WTC11 (cell line): Measurements from ENCODE around the gene MTUS2. TPM values are rescaled to one million over a fixed set of nuclear protein-coding genes. Genes with fewer than 3 reads are reported as not detected.

Experiments
- ATAC-seq: fragments of 200-7000 bp; cut with Tn5 transposase; 2 replicates; pipeline ENCODE4 v1.10.0; 2021; ENCODE audit warnings: mild to moderate bottlenecking, moderate library complexity
- CTCF ChIA-PET: fragments of 300-600 bp; sonication (Branson Sonifier 250); formaldehyde crosslinking; loops from one replicate; lab custom pipeline; 2021; ENCODE audit warnings: antibody characterized with exemption; lab: Charles Lee
- POLR2A ChIA-PET: fragments of 350-600 bp; sonication (Branson Sonifier 250); formaldehyde crosslinking; loops from one replicate; lab custom pipeline; 2021; ENCODE audit warnings: antibody characterized with exemption; lab: Charles Lee
- DNase-seq: peaks from one replicate; pipeline ENCODE4 v3.0.0; 2021; ENCODE audit warnings: low spot score
- H3K27ac Mint-ChIP-seq: 2 replicates; pipeline ENCODE4 v1.8.0; 2021; ENCODE audit warnings: mixed read lengths
- H3K27me3 Mint-ChIP-seq: 2 replicates; pipeline ENCODE4 v1.8.0; 2021; ENCODE audit warnings: low read depth, mild to moderate bottlenecking, moderate library complexity, mixed read lengths
- H3K36me3 Mint-ChIP-seq: 2 replicates; pipeline ENCODE4 v1.8.0; 2021; ENCODE audit warnings: mixed read lengths
- H3K4me1 Mint-ChIP-seq: 2 replicates; pipeline ENCODE4 v1.8.0; 2022; ENCODE audit warnings: mixed read lengths
- H3K4me3 Mint-ChIP-seq: 2 replicates; pipeline ENCODE4 v1.8.0; 2021; ENCODE audit warnings: mild to moderate bottlenecking, moderate library complexity, mixed read lengths
- H3K9me3 Mint-ChIP-seq: 2 replicates; pipeline ENCODE4 v1.8.0; 2021; ENCODE audit warnings: mixed read lengths
- CBFB ChIP-seq: sonication (generic); formaldehyde crosslinking; IDR thresholded peaks from 2 replicates; pipeline ENCODE4 v1.8.1; 2022; ENCODE audit warnings: mild to moderate bottlenecking, low read depth, missing genetic modification reagents
- CDX4 ChIP-seq: fragments of 250-450 bp; sonication (Bioruptor Pico); IDR thresholded peaks from 2 replicates; pipeline ENCODE4 v1.9.0; 2021; ENCODE audit warnings: moderate library complexity, mild to moderate bottlenecking, inconsistent platforms, borderline replicate concordance
- FOXJ3 ChIP-seq: sonication (generic); formaldehyde crosslinking; IDR thresholded peaks from 2 replicates; pipeline ENCODE4 v1.9.0; 2021; ENCODE audit warnings: missing genetic modification reagents, mild to moderate bottlenecking, borderline replicate concordance
- GABPB1 ChIP-seq: sonication (generic); formaldehyde crosslinking; IDR thresholded peaks from 2 replicates; pipeline ENCODE4 v1.8.1; 2023; ENCODE audit warnings: mild to moderate bottlenecking, missing genetic modification reagents
- GTF2I ChIP-seq: fragments of 250-450 bp; sonication (Bioruptor Pico); conservative IDR thresholded peaks from 2 replicates; pipeline ENCODE4 v1.4.0; 2021; ENCODE audit warnings: mild to moderate bottlenecking
- HMGXB4 ChIP-seq: sonication (generic); formaldehyde crosslinking; IDR thresholded peaks from 2 replicates; pipeline ENCODE4 v1.8.1; 2023; ENCODE audit warnings: mild to moderate bottlenecking, moderate library complexity, missing genetic modification reagents
- IRF2 ChIP-seq: sonication (generic); formaldehyde crosslinking; IDR thresholded peaks from 2 replicates; pipeline ENCODE4 v1.8.0; 2022; ENCODE audit warnings: low read depth, missing genetic modification reagents, borderline replicate concordance
- JAZF1 ChIP-seq: fragments of 250-450 bp; sonication (Bioruptor Pico); IDR thresholded peaks from 2 replicates; pipeline ENCODE4 v1.9.0; 2021; ENCODE audit warnings: moderate library complexity, mild to moderate bottlenecking, inconsistent platforms
- MXD4 ChIP-seq: fragments of 250-450 bp; sonication (Bioruptor Pico); IDR thresholded peaks from 2 replicates; pipeline ENCODE4 v1.8.0; 2021; ENCODE audit warnings: mild to moderate bottlenecking, moderate library complexity, borderline replicate concordance
- NR3C1 ChIP-seq: sonication (generic); formaldehyde crosslinking; conservative IDR thresholded peaks from 2 replicates; pipeline ENCODE4 v1.8.1; 2023; ENCODE audit warnings: low read depth, mild to moderate bottlenecking, missing genetic modification reagents
- ZBTB43 ChIP-seq: sonication (generic); formaldehyde crosslinking; IDR thresholded peaks from 2 replicates; pipeline ENCODE4 v1.8.1; 2023; ENCODE audit warnings: mild to moderate bottlenecking, missing genetic modification reagents
- ZNF219 ChIP-seq: sonication (generic); formaldehyde crosslinking; IDR thresholded peaks from 2 replicates; pipeline ENCODE4 v1.8.0; 2023; ENCODE audit warnings: missing genetic modification reagents, mild to moderate bottlenecking, borderline replicate concordance
- ZNF317 ChIP-seq: sonication (generic); formaldehyde crosslinking; IDR thresholded peaks from 2 replicates; pipeline ENCODE4 v1.8.1; 2023; ENCODE audit warnings: low read depth, mild to moderate bottlenecking, moderate library complexity, missing genetic modification reagents, borderline replicate concordance
- total RNA-seq: library from RNA; stranded (reverse); gene quantifications from 3 replicates; pipeline ENCODE4 v1.2.3, GENCODE V29; 2021
- TF ChIP-seq, protein P1 (sequence below): fragments of 250-450 bp; sonication (Bioruptor Pico); conservative IDR thresholded peaks from 2 replicates; pipeline ENCODE4 v1.9.0; 2021; ENCODE audit warnings: mild to moderate bottlenecking
- TF ChIP-seq, protein P2 (sequence below): fragments of 250-450 bp; sonication (Bioruptor Pico); IDR thresholded peaks from 2 replicates; pipeline ENCODE4 v1.9.0; 2021; ENCODE audit warnings: mild to moderate bottlenecking
- TF ChIP-seq, protein P3 (sequence below): sonication (generic); formaldehyde crosslinking; IDR thresholded peaks from 2 replicates; pipeline ENCODE4 v1.8.0; 2022; ENCODE audit warnings: mild to moderate bottlenecking, missing genetic modification reagents
- TF ChIP-seq, protein P4 (sequence below): sonication (generic); formaldehyde crosslinking; IDR thresholded peaks from 2 replicates; pipeline ENCODE4 v1.8.0; 2022; ENCODE audit warnings: mild to moderate bottlenecking, missing genetic modification reagents

MTUS2 gene
- total RNA-seq, 1 experiment from 2014 or later: 0.22 TPM

DNA sequence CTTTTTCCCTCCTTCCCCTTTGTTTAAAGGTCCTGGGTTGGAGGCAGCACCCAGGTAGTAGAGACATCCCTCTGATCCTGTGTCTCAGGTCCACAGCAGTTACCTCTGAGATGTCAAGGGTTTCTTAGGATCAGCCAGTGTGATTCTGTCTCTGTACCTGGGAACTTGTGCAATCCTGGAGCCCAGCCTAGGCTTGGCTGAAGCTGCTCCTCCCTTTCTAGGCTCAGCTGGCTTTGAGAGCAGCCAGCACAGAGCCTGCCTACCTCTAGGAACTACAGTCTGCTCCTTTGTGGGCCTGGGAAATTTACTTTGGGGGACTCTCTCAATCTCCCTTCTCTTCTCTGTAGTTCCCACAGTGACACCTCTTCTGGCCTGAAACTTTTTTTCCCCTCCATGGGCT lies 171.6 kb downstream of the MTUS2 start:
- no peaks in the 10 kb centered on the region for H3K4me1 Mint-ChIP-seq
- ATAC-seq (no peak), DNase-seq (no peak)
- ChIA-PET POLR2A (no interaction called here), CTCF (interaction anchor here (0.5 kb wide), 1 partner anchor 376 kb away, joined by 3 read pairs; no protein-coding TSS in a partner anchor)
- H3K9me3 Mint-ChIP-seq: peaks cover 14% of the 10 kb centered on the region
- no peaks in the 10 kb centered on the region for H3K27me3 Mint-ChIP-seq
- TF ChIP-seq ZNF219 (CRISPR knock-in tag): no peak
- TF ChIP-seq, protein P1, sequence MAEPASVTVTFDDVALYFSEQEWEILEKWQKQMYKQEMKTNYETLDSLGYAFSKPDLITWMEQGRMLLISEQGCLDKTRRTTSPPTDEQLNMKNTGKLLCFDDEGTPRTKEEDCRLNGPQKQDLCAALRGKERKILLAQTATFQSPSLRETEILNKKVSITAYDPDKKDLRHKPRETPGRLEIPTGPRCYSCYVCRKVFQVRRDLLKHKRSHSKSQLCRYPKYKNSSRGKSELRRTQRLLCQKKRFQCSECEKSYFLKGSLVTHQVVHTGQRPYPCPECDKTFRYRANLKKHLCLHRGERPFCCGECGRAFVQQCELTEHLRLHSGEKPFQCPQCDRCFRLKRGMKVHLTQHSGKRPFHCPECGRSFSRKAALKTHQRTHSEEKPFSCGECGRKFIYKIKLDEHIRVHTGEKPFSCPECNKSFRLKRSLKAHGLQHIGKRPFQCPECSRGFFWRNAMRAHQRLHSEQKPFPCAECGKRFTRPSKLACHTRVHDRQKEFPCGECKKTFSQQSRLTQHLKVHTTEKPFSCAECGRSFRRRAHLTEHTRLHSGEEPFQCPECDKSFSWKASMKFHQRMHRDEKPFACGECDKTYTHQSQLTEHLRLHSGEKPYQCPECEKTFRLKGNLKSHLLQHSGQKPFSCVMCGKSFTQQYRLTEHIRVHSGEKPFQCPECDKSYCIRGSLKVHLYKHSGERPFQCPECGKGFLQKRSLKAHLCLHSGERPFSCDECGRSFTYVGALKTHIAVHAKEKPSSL: no peak
- TF ChIP-seq FOXJ3 (CRISPR knock-in tag): no peak
- no peak for TF ChIP-seq MXD4 (CRISPR knock-in tag)
- TF ChIP-seq HMGXB4 (CRISPR knock-in tag): no peak
- TF ChIP-seq, protein P2, sequence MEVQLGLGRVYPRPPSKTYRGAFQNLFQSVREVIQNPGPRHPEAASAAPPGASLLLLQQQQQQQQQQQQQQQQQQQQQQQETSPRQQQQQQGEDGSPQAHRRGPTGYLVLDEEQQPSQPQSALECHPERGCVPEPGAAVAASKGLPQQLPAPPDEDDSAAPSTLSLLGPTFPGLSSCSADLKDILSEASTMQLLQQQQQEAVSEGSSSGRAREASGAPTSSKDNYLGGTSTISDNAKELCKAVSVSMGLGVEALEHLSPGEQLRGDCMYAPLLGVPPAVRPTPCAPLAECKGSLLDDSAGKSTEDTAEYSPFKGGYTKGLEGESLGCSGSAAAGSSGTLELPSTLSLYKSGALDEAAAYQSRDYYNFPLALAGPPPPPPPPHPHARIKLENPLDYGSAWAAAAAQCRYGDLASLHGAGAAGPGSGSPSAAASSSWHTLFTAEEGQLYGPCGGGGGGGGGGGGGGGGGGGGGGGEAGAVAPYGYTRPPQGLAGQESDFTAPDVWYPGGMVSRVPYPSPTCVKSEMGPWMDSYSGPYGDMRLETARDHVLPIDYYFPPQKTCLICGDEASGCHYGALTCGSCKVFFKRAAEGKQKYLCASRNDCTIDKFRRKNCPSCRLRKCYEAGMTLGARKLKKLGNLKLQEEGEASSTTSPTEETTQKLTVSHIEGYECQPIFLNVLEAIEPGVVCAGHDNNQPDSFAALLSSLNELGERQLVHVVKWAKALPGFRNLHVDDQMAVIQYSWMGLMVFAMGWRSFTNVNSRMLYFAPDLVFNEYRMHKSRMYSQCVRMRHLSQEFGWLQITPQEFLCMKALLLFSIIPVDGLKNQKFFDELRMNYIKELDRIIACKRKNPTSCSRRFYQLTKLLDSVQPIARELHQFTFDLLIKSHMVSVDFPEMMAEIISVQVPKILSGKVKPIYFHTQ (CRISPR knock-in tag): no peak
- no peak for TF ChIP-seq GABPB1 (CRISPR knock-in tag)
- no peak for TF ChIP-seq NR3C1 (CRISPR knock-in tag)
- TF ChIP-seq ZNF317 (CRISPR knock-in tag): no peak
- TF ChIP-seq, protein P3, sequence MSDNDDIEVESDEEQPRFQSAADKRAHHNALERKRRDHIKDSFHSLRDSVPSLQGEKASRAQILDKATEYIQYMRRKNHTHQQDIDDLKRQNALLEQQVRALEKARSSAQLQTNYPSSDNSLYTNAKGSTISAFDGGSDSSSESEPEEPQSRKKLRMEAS: no peak
- TF ChIP-seq, protein P4, sequence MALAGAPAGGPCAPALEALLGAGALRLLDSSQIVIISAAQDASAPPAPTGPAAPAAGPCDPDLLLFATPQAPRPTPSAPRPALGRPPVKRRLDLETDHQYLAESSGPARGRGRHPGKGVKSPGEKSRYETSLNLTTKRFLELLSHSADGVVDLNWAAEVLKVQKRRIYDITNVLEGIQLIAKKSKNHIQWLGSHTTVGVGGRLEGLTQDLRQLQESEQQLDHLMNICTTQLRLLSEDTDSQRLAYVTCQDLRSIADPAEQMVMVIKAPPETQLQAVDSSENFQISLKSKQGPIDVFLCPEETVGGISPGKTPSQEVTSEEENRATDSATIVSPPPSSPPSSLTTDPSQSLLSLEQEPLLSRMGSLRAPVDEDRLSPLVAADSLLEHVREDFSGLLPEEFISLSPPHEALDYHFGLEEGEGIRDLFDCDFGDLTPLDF: no peak
- no peak for TF ChIP-seq GTF2I
- TF ChIP-seq CBFB (CRISPR knock-in tag): no peak
- no peak for TF ChIP-seq JAZF1 (CRISPR knock-in tag)
- TF ChIP-seq ZBTB43: no peak
- TF ChIP-seq IRF2 (CRISPR knock-in tag): no peak
- no peak for TF ChIP-seq CDX4 (CRISPR knock-in tag)
- H3K4me3 Mint-ChIP-seq: no peak overlapping the region
- no peak overlapping the region for H3K27ac Mint-ChIP-seq
- H3K36me3 Mint-ChIP-seq: peaks cover 5% of the 10 kb centered on the region
